HEK293T (cell line): ENCODE data around the gene ATP6V1G2.

Experiments used
- ARNT ChIP-seq: fragments of 450-650 bp; IDR thresholded peaks from 2 replicates; pipeline ENCODE4 v1.6.1; 2017; ENCODE audit warnings: mild to moderate bottlenecking
- BHLHE40 ChIP-seq: fragments of 450-650 bp; IDR thresholded peaks from 2 replicates; pipeline ENCODE4 v1.6.1; 2016; ENCODE audit warnings: mild to moderate bottlenecking, moderate library complexity, borderline replicate concordance
- ELF4 ChIP-seq: fragments of 450-650 bp; IDR thresholded peaks from 2 replicates; pipeline ENCODE4 v1.6.1; 2017; ENCODE audit warnings: antibody characterized with exemption
- FOXA1 ChIP-seq: fragments of 450-650 bp; IDR thresholded peaks from 2 replicates; pipeline ENCODE4 v1.6.1; 2016; ENCODE audit warnings: mild to moderate bottlenecking
- FOXK2 ChIP-seq: fragments of 450-650 bp; IDR thresholded peaks from 2 replicates; pipeline ENCODE4 v1.6.1; 2016; ENCODE audit warnings: mild to moderate bottlenecking
- FOXM1 ChIP-seq: fragments of 450-650 bp; IDR thresholded peaks from 2 replicates; pipeline ENCODE4 v1.6.1; 2017; ENCODE audit warnings: mild to moderate bottlenecking, borderline replicate concordance
- HDGF ChIP-seq: fragments of 450-650 bp; IDR thresholded peaks from 2 replicates; pipeline ENCODE4 v1.6.1; 2017; ENCODE audit warnings: antibody characterized with exemption, borderline replicate concordance
- LEF1 ChIP-seq: fragments of 450-650 bp; IDR thresholded peaks from 2 replicates; pipeline ENCODE4 v1.6.1; 2017; ENCODE audit warnings: mild to moderate bottlenecking, borderline replicate concordance
- NFRKB ChIP-seq: fragments of 450-650 bp; IDR thresholded peaks from 2 replicates; pipeline ENCODE4 v1.6.1; 2016; ENCODE audit warnings: mild to moderate bottlenecking, moderate library complexity
- SP1 ChIP-seq: fragments of 450-650 bp; IDR thresholded peaks from 2 replicates; pipeline ENCODE4 v1.6.1; 2017
- SUZ12 ChIP-seq: fragments of 450-650 bp; IDR thresholded peaks from 2 replicates; pipeline ENCODE4 v1.6.1; 2016; ENCODE audit warnings: mild to moderate bottlenecking
- TARDBP ChIP-seq: fragments of 450-650 bp; IDR thresholded peaks from 2 replicates; pipeline ENCODE4 v1.6.1; 2016
- ZNF384 ChIP-seq: fragments of 450-650 bp; IDR thresholded peaks from 2 replicates; pipeline ENCODE4 v1.6.1; 2016
- TF ChIP-seq, protein P1 (sequence below): fragments of 450-650 bp; IDR thresholded peaks from 2 replicates; pipeline ENCODE4 v1.6.1; 2016

DNA sequence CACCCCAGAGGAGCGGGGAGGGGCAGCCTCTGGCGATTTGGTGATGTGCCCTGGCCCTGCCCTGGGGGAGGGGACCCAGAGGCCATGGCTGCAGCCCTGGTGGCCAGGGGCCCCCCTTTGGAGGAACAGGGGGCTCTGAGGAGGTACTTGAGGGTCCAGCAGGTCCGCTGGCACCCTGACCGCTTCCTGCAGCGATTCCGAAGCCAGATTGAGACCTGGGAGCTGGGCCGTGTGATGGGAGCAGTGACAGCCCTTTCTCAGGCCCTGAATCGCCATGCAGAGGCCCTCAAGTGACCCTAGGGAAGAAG lies 11.9 kb upstream of the ATP6V1G2 start:
- no peak for TF ChIP-seq SP1
- TF ChIP-seq SUZ12: no peak
- TF ChIP-seq, protein P1, sequence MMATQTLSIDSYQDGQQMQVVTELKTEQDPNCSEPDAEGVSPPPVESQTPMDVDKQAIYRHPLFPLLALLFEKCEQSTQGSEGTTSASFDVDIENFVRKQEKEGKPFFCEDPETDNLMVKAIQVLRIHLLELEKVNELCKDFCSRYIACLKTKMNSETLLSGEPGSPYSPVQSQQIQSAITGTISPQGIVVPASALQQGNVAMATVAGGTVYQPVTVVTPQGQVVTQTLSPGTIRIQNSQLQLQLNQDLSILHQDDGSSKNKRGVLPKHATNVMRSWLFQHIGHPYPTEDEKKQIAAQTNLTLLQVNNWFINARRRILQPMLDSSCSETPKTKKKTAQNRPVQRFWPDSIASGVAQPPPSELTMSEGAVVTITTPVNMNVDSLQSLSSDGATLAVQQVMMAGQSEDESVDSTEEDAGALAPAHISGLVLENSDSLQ: no peak
- TF ChIP-seq ZNF384: no peak
- TF ChIP-seq FOXK2: no peak
- TF ChIP-seq ELF4: no peak
- TF ChIP-seq NFRKB: no peak
- no peak for TF ChIP-seq BHLHE40
- no peak for TF ChIP-seq TARDBP
- TF ChIP-seq HDGF: no peak
- TF ChIP-seq FOXA1: no peak
- no peak for TF ChIP-seq FOXM1
- TF ChIP-seq ARNT: no peak
- TF ChIP-seq LEF1: no peak
